ENCODE measurements around the gene TP53I11.

DNA sequence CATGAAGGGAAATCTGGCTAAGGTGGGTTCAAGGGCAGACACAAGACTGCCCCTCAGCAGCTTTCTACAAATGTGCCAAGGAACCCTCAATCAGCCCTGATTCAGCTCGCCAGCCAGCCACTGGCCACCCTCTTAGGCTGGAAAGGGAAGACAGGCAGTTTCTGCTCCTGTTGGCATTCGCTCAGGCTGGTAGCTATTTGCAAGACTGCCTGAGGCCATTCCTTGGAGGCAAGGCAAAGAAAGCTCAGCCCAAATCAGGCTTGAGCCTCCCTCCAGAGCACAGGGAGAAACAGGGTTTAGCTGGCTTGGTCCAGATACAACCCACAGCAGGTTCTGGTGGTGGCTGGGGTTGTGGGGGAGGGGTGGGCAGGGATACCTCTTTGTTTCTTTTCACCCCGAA, 19.2 kb downstream of the TP53I11 start:
- TF ChIP-seq CTCF (IDR thresholded peaks at IDR 0.05 in 8 of 11, conservative IDR thresholded peaks at IDR 0.05 in 3 of 11), result no peak
- no peak for TF ChIP-seq POLR2AphosphoS5 (IDR thresholded peaks at IDR 0.05)
- TF ChIP-seq POLR2A (IDR thresholded peaks at IDR 0.05), result no peak

Data from spleen (tissue), 7 donors.